Measurements from ENCODE around the gene NEK6.

Gene NEK6

DNA sequence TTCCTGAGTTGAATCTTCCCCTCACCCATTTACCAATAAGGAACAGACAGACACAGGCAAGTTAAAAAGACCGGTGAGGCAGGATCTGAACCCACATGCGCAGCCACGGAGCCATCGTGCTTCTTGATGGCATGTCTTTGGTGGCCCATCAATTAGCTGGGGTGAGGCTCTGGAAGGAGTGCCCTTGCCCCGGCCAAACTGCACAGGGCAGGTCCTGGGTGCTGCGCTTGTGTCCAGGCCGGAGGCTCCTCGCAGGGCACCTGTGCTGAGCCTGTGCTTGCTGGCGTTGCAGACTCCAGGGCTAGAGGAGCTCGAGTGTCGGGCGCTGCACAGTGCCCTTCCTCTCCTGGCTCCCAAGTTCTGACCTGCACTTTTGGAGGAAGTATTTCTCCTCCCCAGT, 91.1 kb downstream of the NEK6 start:
- FAIRE-seq (no peak), DNase-seq (ENCODE audit: insufficient read length, low spot score) (no peak)
- TF ChIP-seq, protein P1, sequence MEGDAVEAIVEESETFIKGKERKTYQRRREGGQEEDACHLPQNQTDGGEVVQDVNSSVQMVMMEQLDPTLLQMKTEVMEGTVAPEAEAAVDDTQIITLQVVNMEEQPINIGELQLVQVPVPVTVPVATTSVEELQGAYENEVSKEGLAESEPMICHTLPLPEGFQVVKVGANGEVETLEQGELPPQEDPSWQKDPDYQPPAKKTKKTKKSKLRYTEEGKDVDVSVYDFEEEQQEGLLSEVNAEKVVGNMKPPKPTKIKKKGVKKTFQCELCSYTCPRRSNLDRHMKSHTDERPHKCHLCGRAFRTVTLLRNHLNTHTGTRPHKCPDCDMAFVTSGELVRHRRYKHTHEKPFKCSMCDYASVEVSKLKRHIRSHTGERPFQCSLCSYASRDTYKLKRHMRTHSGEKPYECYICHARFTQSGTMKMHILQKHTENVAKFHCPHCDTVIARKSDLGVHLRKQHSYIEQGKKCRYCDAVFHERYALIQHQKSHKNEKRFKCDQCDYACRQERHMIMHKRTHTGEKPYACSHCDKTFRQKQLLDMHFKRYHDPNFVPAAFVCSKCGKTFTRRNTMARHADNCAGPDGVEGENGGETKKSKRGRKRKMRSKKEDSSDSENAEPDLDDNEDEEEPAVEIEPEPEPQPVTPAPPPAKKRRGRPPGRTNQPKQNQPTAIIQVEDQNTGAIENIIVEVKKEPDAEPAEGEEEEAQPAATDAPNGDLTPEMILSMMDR (IDR thresholded peaks at IDR 0.05; ENCODE audit: insufficient read depth, missing control alignments) = no peak

- DNase-seq (ENCODE audit: insufficient read length, low spot score) = no peak
- TF ChIP-seq, protein P1 (IDR thresholded peaks at IDR 0.05; ENCODE audit: insufficient read depth, missing control alignments) = no peak
- no peak for FAIRE-seq
Observed at GRCh38 chr9:124349267-124349666, 91.5 kb downstream of the NEK6 start.

DNA sequence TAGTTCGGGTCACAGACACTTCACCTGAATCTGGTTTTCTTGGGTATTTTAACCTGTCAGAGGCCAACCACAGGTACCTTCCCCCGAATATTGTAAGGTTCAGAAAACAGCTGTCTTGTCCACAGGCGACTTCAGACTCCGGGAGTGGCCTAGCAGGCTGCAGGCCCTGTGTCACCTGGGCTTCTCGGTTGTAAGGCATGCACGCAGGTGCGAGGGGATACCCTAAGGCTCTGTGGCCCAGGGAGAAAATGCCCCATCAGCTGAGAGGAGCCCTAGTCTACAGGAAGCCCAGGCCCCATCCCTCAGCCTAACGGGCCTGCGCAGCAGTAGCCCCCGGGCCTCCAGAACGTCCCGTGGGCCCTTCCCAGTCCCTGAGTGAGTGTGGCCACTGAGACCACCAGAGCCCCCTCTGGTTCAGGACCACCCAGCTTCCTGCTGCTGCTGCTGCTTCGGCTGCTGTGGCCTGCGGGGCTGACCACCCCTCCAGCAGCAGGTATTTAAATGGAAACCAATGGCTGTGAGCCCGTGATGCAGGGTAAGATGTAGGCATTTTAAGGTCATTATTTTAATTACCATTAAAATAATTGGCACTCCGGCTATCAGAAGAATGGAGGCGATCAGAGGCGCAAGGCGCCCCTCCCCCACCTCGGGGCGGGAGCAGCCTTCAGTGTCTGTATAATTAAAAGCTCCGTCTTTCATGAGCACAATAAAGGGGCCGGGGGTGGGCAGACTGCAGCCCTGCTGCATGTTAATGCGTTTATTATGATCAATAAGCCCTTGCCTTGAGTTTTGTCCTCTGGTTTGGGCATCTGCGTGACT, 92.1 kb downstream of the NEK6 start:
- FAIRE-seq (no peak), DNase-seq (ENCODE audit: insufficient read length, low spot score) (no peak)
- TF ChIP-seq, protein P1 (IDR thresholded peaks at IDR 0.05; ENCODE audit: insufficient read depth, missing control alignments) = no peak

DNA sequence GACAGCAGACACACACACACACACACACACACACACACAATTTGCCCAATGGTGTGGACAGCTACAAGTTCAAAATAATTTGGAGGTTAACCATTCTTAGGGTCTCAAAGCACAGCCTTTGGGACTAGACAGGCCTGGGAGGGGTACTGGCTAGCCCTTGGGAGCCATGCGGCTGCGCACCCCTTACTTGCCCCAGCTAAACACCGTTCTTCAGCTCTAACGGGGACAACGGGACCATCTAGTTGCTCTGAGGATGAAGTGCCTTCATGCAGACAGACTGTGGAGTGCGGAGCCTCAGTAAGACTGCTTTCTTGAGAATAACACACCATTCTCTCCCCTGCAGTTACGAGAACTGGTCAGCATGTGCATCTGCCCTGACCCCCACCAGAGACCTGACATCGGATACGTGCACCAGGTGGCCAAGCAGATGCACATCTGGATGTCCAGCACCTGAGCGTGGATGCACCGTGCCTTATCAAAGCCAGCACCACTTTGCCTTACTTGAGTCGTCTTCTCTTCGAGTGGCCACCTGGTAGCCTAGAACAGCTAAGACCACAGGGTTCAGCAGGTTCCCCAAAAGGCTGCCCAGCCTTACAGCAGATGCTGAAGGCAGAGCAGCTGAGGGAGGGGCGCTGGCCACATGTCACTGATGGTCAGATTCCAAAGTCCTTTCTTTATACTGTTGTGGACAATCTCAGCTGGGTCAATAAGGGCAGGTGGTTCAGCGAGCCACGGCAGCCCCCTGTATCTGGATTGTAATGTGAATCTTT, 92.9 kb downstream of the NEK6 start:
- TF ChIP-seq, protein P1 (IDR thresholded peaks at IDR 0.05; ENCODE audit: insufficient read depth, missing control alignments) = no peak
- no peak for FAIRE-seq
- no peak for DNase-seq (ENCODE audit: insufficient read length, low spot score)

- TF ChIP-seq, protein P1 (IDR thresholded peaks at IDR 0.05; ENCODE audit: insufficient read depth, missing control alignments) = no peak
- DNase-seq (ENCODE audit: insufficient read length, low spot score) (no peak), FAIRE-seq (no peak)
Observed at GRCh38 chr9:124351672-124352468, 94.1 kb downstream of the NEK6 start.

GRCh38 chr9:124352616-124353015, 94.9 kb downstream of the NEK6 start:
- FAIRE-seq (no peak), DNase-seq (ENCODE audit: insufficient read length, low spot score) (no peak)
- TF ChIP-seq, protein P1 (IDR thresholded peaks at IDR 0.05; ENCODE audit: insufficient read depth, missing control alignments) = no peak

All from D721Med (cell line).